GM19395 (cell line): ENCODE data around the gene NCKAP5.

ENCODE experiments used
- ATAC-seq: cut with Tn5 transposase; IDR thresholded peaks from one replicate; pipeline ENCODE4 v1.9.1; 2021; ENCODE audit warnings: mild to moderate bottlenecking, moderate library complexity; ENCODE audit not compliant: unreplicated experiment

NCKAP5 gene

GRCh38 chr2:132936791-132937190 is 631.5 kb downstream of the NCKAP5 start:
- ATAC-seq, result peak; percentile 95

GRCh38 chr2:132936261-132936660 is 632.0 kb downstream of the NCKAP5 start:
- no peak for ATAC-seq

- ATAC-seq, result no peak
These were observed 638.5 kb downstream of the NCKAP5 start for GRCh38 chr2:132929786-132930185.

GRCh38 chr2:132923787-132924186 is 644.5 kb downstream of the NCKAP5 start:
- no peak for ATAC-seq

DNA sequence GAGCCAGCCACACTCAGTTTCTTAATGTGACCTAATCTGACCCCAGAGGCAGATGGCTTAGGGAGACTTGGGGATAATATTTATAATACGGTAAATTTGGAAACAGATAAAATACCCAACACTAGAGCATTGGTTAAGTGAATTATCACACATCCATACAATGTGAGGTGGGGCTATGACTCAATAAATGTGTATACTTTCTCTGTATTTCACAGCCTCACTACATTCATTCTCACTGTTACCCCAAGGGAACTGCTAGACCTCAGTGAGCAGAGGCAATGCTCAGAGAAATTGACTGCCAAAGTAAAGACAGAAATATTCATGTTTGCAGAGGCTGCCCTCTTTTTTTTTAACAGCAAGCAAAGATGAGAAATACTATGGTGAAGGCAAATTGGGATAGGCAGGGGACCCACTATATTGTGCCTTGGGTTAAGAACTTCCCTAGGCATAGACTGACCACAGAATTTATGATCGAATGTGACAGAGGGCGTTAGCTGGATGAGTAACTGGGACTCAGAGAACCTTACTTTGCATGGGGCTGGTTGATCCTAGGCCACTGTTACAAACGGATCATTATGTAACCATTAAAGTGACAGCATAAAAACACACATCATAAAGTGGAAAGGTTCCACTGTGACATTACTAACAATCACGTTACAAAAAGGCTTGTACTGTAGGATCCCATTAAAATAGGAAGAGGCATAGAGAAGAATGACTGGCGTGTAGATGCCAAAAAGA is 652.3 kb downstream of the NCKAP5 start:
- ATAC-seq, result no peak

- ATAC-seq, result no peak
These were observed 656.2 kb downstream of the NCKAP5 start for GRCh38 chr2:132911726-132912724.

DNA sequence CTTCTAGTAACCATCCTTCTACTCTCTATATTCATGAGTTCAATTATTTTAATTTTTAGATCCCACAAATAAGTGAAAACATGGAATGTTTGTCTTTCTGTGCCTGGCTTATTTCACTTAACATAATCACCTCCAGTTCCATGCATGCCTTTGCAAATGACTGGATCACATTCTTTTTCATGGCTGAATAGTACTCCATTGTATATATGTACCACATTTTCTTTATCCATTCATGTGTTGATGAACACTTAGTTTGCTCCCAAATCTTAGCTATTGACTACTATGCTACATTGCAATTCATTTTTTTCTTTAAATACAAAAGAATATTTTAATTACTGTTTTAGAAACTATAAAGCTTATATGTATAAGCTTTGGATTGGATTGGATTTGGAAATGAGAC is 657.8 kb downstream of the NCKAP5 start:
- no peak for ATAC-seq

GRCh38 chr2:132909427-132909826 is 658.8 kb downstream of the NCKAP5 start:
- no peak for ATAC-seq

GRCh38 chr2:132904142-132904842 is 664.0 kb downstream of the NCKAP5 start:
- no peak for ATAC-seq

DNA sequence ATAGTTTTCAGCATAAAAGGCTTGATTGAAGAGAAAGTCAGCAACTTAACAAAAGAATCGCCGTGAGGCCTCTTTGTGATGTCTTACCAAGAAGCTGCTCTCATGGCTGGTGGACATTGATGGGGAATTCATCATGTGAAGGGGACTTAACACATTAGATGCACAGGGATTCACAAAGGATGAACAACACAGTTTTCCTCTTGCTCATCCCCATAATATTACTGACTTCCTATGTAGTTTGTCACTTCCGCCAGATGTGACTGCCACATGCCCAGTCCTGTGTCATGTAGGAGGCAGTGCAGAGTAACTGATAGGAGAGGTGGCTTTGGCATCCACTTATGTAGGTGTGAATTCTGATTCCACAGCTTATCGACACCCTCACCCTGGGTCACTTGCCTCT is 665.6 kb downstream of the NCKAP5 start:
- no peak for ATAC-seq

DNA sequence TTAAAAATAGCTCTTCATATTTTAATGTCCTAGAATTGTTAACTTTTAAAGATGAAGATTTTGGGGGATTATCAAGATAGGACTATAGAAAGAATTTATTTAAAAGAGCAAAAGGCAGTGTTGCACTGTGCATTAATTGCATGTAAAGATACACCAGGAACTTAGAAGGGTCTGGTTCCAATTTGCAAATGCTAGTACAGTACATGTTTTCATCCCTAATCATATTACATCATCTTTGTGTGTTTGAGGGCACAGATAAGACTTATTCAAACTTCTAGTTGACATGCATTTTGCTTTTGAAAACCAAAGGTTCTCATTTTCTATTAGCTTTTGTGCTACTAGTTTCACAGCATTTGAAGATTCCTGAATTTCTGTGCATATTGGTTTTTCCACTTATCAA is 666.6 kb downstream of the NCKAP5 start:
- ATAC-seq, result no peak

DNA sequence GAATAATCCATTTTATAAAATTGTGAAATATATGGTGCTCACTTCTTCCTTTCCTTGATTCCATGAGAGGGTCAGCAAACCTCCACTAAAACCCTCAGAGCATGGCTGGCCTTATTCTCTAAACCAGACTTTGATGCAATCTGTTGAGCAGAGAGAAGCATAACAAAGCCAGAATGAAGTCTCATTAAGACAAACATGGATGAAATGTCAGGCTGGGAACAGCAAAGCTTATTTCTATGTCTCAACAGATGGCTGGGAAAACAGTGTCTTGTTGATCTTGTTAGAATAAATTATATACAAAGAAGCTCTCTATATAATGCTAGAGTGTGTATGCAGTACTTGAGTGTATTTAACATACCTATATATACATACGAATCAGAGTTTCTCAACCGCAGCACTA is 671.2 kb downstream of the NCKAP5 start:
- ATAC-seq, result no peak

DNA sequence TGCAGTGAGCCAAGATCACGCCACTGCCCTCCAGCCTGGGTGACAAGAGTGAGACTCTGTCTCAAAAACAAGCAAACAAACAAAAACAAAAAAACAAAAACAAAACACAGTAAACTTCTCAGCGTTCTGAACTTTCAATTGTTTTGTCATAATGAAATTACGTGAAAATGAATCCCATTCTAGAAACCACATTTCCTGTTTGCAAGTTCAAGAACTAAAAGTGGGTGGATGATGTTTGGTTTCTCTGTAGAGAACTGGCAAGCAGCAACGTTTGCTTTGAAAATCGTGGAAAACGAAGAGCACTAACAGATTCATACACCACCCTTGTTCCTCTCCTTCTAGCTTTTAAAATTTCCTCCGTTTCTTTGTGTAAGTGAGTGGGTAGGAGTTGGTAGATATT is 672.2 kb downstream of the NCKAP5 start:
- no peak for ATAC-seq

DNA sequence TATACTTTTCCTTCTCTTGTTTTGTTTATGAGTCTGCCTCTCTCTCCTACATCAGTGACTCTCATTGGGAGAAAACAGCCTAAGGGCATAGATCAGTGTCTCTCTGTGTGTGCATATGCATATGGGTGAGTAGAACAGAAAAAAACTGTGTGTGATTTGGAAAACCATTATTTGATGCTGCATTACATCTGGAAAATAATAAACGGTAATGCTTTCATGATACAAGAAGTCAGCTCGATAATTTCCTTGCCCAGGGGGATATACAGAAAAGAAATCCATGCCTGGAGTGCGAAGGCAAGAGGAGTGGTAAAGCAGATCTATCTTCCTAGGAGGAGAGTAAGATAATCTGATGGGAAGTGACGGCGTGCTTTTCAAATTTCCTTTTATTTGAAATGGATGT is 676.8 kb downstream of the NCKAP5 start:
- no peak for ATAC-seq

GRCh38 chr2:132886574-132886973 is 681.7 kb downstream of the NCKAP5 start:
- ATAC-seq, result no peak

- no peak for ATAC-seq
These were observed 683.6 kb downstream of the NCKAP5 start for GRCh38 chr2:132884705-132885104.

DNA sequence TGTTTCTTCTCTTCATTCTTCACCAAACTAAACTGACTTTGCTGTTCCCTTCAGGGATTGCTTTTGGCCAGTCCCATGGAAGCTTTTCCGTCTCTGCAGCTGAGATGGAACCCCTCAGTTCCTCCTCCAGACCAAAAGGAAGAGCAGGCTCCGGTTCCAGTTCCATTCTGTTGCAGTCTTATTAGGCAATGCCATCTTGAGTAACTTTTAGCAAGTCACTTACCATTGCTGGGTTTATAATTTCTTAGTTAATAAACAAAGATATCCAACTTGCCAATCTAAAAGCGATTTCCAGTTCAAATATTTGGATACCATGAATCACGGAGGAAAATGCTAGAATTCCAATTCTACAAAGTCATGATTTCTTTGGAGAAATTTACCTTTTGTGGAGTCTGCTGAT is 684.0 kb downstream of the NCKAP5 start:
- no peak for ATAC-seq

DNA sequence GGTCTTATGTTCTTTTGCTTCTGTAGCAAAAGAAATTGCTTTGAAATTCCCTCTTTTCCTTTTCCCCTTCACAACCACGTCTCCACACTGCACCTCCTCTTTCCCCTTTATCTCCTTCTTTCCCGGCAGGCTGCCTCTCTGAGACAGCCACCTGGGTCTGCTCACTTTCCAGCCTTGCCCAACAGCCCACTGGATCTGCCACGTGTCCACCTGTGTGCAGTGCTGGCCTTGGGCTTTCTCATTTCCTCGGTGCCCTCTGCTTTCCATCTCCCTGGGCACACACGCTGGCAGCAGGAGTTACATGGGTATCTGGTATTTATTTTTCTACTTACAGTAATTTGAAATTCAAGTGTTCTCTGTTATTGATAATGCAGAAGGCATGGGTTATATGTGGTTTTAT is 684.8 kb downstream of the NCKAP5 start:
- no peak for ATAC-seq

- no peak for ATAC-seq
These were observed 686.7 kb downstream of the NCKAP5 start for GRCh38 chr2:132881546-132881945.

DNA sequence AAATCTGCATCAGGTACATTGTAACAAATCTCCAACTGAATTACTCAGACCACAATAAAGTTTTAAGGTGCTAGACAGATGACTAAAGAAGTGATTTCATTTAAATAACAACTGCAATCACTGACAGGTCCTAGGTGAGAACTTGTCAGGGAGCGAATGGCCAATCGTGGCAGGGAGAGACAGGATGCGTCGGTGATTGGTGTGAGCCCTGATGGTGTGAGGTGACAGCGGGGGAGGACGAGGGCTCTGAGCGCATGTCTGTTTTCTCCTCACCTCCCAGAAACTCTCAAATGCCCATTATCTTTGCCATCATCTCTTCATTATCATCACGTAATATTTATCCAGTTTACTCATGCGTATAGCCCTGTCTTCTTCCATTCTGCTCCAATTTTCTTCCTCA is 690.3 kb downstream of the NCKAP5 start:
- ATAC-seq, result no peak

GRCh38 chr2:132876745-132877391 is 691.4 kb downstream of the NCKAP5 start:
- ATAC-seq, result no peak
